Measurements from ENCODE around the gene PPARA. TPM values are rescaled to one million over a fixed set of nuclear protein-coding genes. Genes with fewer than 3 reads are reported as not detected.

Gene PPARA
- total and polyA plus RNA-seq, 2 of the 4 experiments (the other 2 are of a cell fraction): 3.1 to 7.0 TPM

GRCh38 chr22:46224898-46225290 lies 74.6 kb downstream of the PPARA start:
- WGBS, 2 experiments (ENCODE audit: extremely low coverage in 2 of 2, insufficient read length in 1 of 2): 74% methylated on average over 7 of the region's 10 CpGs; no CpG with 5 or more reads in 1 of the 2 experiments
- Histone ChIP-seq H2AFZ (replicated peaks; ENCODE audit: low read length, poor library complexity) (no peak overlapping the region), H3K4me1 (ENCODE audit: control insufficient read depth, insufficient read depth, low read length) (0 out of 2 replicates have a peak, but pooled peaks cover 2% of the 10 kb centered on the region), H3K9ac (ENCODE audit: low read depth, low read length) (no peak overlapping the region), H3K4ac (ENCODE audit: low read depth, low read length) (no peak overlapping the region), H2AK5ac (ENCODE audit: low read depth, low read length) (no peak overlapping the region), H2AK9ac (replicated peaks; ENCODE audit: low read depth, low read length, poor library complexity) (no peak overlapping the region), H3K18ac (ENCODE audit: low read depth, low read length) (no peak overlapping the region), H2BK120ac (ENCODE audit: low read depth, low read length) (no peak overlapping the region), H4K8ac (ENCODE audit: low read depth in 2 of 2, low read length in 2 of 2) (no peak overlapping the region), H3K23ac (ENCODE audit: low read depth, low read length) (no peak overlapping the region), H2BK5ac (ENCODE audit: low read depth, low read length, poor library complexity, severe bottlenecking) (no peak overlapping the region), H3K79me1 (ENCODE audit: low read depth in 1 of 2, low read length in 2 of 2) (no peaks in the 10 kb centered on the region), H2BK20ac (ENCODE audit: low read depth, low read length) (no peak overlapping the region), H3K27me3 (ENCODE audit: control insufficient read depth, insufficient read depth, low read length) (no peaks in the 10 kb centered on the region), H4K5ac (ENCODE audit: low read depth, low read length) (no peak overlapping the region), H3K4me2 (ENCODE audit: low read depth, low read length) (no peak overlapping the region), H3K9me3 (ENCODE audit: control insufficient read depth, insufficient read depth, low read length) (no peaks in the 10 kb centered on the region), H4K20me1 (ENCODE audit: insufficient read depth, low read length) (no peaks in the 10 kb centered on the region), H3K4me3 (ENCODE audit: insufficient read depth, low read depth, low read length) (no peak overlapping the region), H3K27ac (ENCODE audit: insufficient read depth, low read length) (no peak overlapping the region), H3K14ac (replicated peaks; ENCODE audit: low read depth, low read length) (no peak overlapping the region), H3K36me3 (ENCODE audit: control insufficient read depth, insufficient read depth, low read length) (peaks cover 13% of the 10 kb centered on the region), H2BK15ac (ENCODE audit: low read depth, low read length) (no peak overlapping the region), H3K56ac (ENCODE audit: extremely low read depth, insufficient read depth, low read length) (no peak overlapping the region), H3K9me1 (ENCODE audit: insufficient read depth, low read length) (peaks cover 13% of the 10 kb centered on the region), H4K91ac (ENCODE audit: insufficient read depth, low read depth, low read length) (no peak overlapping the region)
- in situ Hi-C loops (cut with MboI; ENCODE audit: low sequenced_read_pairs): no loop called here
- POLR2A ChIA-PET (ENCODE audit: unreplicated experiment): interaction anchor here (0.6 kb wide), 1 partner anchor 1018 kb away, joined by 6 read pairs; no protein-coding TSS in a partner anchor
- ATAC-seq (ENCODE audit: low read depth) (no peak), DNase-seq (no peak)
- dilution Hi-C loops (cut with HindIII; ENCODE audit: low sequenced_read_pairs, unreplicated experiment): no loop called here
- intact Hi-C loops (cut with micrococcal nuclease): no loop called here
- CTCF ChIA-PET: no interaction called here
- TF ChIP-seq SMC3 (IDR thresholded peaks at IDR 0.05; ENCODE audit: low read depth, low read length) (no peak), NFE2L2 (IDR thresholded peaks at IDR 0.05; ENCODE audit: low read depth, low read length) (no peak), MAFK (IDR thresholded peaks at IDR 0.05; ENCODE audit: low read depth, low read length) (no peak), RAD21 (IDR thresholded peaks at IDR 0.05; ENCODE audit: low read length) (no peak), MXI1 (IDR thresholded peaks at IDR 0.05; ENCODE audit: borderline replicate concordance, low read depth, low read length) (no peak), RCOR1 (IDR thresholded peaks at IDR 0.05; ENCODE audit: insufficient replicate concordance, low read length) (no peak), POLR2A (IDR thresholded peaks at IDR 0.05; ENCODE audit: low read depth, low read length) (no peak)
- BruUV-seq (replicated peaks): no TSS peak

Data from IMR-90 (cell line).